NOMO-1 (cell line): ENCODE results near the gene RBMY1A1.
"Not testable (repeated sequence)": the region's sequence is repeated elsewhere in the genome, so short reads cannot be mapped to it uniquely, and the experiment has no call there.

Source experiments
- DNase-seq, 2 experiments: peaks; one replicate each; lab custom pipeline; 2025; ENCODE audit not compliant: unreplicated experiment in 2 of 2; lab: John Stamatoyannopoulos, UW

The RBMY1A1 gene

GRCh38 chrY:21534579-21534978, at the start of gene RBMY1A1:
TSS of gene RBMY1A1 (plus strand) at chrY:21534879. CDS start at chrY:21536892, 2,013 bp downstream.
- not testable (repeated sequence) for DNase-seq

GRCh38 chrY:21511038-21511437, 23.6 kb upstream of the RBMY1A1 start, which contains the start of gene RBMY1B:
TSS of gene RBMY1B (plus strand) at chrY:21511338. CDS start at chrY:21513351, 2,013 bp downstream.
- DNase-seq = not testable (repeated sequence)

- DNase-seq = not testable (repeated sequence)
These were observed 24.8 kb downstream of the RBMY1A1 start for GRCh38 chrY:21559316-21559984.

GRCh38 chrY:21585449-21585848, 50.8 kb downstream of the RBMY1A1 start:
- no peak for DNase-seq

GRCh38 chrY:21586454-21586853, 51.8 kb downstream of the RBMY1A1 start:
- DNase-seq = not testable (repeated sequence)

GRCh38 chrY:21592059-21592458, 57.4 kb downstream of the RBMY1A1 start:
- DNase-seq = no peak

GRCh38 chrY:21596287-21596686, 61.6 kb downstream of the RBMY1A1 start:
- DNase-seq = not testable (repeated sequence)
